ENCODE measurements around the gene EPB41L1.
A peak's percentile ranks its signal among the peaks of the same experiment; 100 is the strongest.

The EPB41L1 gene

GRCh38 chr20:36197271-36197670 lies 42.7 kb downstream of the EPB41L1 start:
- no peak for DNase-seq

DNA sequence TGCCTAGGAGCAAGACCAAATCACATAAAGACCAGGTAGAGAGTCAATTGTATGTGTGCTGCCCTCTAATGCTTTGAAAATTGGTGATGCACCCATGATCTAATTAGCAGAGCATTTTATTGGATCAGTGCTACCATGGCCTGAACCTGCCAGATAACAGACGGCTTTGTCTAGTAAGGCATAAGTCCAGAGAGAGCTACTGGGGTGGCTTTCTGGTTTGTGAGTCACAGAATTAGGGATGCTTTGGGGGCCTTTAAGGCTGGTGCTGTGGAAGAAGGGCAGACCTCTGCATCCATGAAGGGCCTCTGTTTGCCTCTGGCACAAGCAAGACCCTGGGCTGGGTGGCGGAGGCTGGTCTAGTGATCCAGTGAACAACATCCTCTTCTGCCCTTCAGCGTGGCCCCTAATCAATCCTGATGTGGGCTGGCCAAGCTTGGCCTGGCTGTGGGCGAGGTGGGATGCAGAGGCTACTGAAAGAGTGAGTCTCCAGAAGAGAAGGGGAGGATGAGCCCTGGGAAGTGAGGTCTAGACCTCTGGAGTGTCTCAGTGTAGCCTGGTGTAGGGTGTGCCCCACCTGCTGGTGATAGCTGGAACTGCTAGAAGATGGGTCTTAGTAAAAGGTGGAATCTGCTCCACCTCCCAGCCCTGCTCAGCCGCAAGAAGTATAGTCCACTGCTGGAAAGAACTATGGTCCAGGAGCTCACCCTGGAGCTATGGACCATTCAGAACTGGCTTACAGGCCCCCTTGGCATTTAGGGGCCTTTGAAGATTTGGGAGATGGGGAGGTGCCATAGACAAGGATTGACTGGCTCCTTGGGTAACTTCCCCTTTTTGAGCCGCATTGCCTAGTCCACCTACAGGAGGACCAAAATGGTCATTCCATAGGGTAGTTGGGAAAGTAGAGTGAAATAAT lies 45.1 kb downstream of the EPB41L1 start:
- peak; percentile 61 for DNase-seq

DNA sequence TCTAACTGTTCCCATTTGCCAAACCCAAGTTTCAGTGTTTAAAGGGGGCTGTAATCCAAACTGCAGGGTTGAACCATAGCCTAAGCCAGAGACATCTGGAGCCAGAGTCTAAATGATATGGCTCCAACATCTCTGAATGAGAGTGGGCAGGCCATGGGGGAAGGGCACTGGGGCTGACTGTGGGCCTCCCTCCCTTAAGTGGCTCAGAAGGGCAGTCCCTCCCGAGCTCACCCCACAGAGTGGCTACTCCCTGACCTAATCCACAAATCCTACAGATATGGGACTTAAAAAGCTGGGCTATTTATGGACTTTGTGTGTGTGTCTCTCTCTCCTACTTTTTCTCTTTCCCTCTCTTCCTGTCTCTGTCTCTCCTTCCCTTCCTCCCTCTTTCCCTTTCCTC lies 45.9 kb downstream of the EPB41L1 start:
- DNase-seq = no peak

DNA sequence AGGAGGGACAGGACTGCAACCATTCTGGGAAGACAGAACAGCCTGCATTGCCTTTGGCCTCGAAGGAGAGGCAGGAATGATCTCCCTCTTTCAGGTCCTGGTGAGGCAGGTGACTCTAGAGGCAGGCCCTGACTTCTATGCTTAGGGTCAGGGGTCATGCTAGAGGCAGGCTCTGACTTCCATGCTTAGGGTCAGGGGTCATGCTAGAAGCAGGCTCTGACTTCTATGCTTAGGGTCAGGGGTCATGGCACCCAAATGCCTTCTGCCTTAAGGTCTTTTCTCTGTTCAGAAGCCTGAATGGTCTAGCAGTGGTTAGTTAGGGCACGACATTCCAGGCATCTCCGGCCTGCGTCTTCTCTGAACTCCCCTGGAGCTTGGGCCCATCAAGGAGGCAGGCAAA lies 46.7 kb downstream of the EPB41L1 start:
- DNase-seq = no peak

DNA sequence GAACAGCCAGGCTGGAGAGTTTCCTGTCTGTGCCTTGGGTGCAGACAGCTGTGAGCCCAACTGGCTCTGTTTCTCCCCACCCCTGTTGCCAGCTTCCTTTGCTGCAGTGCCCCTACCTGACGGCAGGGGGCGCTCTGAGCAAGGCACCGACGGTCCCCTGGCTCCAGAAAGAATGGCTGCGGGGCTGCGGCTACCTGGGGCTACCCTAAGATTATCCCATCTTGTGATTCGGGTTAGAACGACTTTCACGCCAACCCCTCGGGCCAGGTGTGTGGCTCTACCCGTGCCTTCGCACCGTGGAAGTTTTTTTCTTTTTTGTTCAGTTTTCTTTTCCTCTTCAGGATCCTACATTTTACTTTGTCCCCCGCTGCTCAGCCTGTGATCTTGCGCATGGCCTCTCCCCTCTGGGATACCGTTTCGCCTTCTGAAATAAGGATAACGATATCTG lies 48.4 kb downstream of the EPB41L1 start:
- DNase-seq = peak; percentile 40

DNA sequence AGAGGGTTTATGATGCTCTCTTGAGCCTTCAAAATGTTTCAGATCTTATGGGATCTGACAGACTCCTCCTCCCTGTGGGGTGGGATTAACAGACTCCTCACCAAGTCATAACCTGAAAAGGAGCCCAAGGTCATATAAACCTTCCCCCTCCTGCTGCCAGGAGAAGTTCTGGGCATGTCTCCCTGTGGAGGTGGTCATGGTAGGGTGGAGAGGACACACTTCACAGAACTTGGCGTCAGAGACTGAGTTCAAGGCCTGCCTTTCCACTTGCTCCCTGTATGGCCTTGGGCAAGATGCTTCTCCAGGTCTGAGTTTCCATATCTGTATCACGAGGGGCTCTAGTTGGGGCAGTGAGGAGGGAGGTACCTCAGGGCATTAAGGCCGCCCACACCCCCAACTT lies 49.3 kb downstream of the EPB41L1 start:
- no peak for DNase-seq

DNA sequence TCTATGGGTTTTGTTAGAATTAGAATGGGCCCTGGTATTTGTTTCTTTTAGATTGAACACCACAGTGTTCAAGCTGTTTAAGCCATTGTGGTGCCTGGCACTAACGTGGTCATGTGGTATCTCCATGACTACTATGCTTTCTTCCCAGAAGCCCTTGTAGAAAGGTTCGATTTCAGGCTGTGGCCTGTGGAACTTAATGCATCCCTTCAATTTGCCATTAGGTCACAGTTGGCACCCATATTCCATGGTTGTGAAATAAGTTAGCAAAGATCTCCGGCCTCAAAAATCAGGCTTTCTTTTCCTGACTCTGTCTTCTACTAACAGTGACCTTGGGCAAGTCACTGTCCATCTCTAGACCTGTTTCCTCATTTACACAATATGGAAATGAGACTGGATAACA lies 50.5 kb downstream of the EPB41L1 start:
- no peak for DNase-seq

DNA sequence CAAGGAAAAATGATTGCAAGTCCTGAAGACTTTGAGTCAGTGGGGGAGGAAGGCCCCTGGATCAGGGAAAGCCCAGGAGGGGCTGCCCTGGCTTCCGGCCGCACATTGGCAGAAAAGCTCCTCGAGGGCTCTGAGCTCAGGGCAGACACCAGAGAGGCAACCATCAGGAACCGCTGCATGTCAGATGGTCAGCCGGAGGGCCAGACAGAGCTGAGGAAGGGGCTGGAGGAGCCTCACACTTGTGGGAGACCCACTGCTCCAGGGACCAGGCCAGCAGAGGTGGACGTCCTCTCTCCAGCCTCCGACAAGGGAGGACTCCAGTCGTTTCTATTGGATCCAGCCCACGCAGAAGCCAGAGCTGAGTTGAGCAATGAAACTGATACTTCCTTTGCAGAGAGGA lies 51.5 kb downstream of the EPB41L1 start:
- DNase-seq = no peak

GRCh38 chr20:36206641-36207040 lies 52.1 kb downstream of the EPB41L1 start:
- no peak for DNase-seq

- DNase-seq = no peak
Measured at GRCh38 chr20:36207602-36208001, 53.1 kb downstream of the EPB41L1 start.

DNA sequence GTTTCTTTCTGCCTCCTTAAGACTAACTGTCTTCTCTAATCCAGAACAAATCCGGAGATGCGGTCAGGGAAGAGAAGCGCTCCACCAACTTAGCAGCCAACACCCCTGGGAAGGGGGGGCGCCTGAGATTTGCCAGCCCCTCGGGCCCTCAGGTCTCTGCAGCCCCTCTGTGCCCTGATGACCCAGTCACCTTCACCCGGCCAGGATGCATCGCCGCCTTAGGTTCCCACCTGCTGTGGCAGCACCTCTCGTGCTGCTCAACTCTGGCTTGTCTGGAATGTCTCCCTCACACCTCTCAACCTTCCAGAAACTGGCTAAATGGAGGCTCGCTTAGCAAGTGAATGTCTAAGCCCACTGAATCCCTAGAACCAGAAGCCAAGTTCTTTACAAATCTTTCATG lies 53.7 kb downstream of the EPB41L1 start:
- DNase-seq = no peak

DNA sequence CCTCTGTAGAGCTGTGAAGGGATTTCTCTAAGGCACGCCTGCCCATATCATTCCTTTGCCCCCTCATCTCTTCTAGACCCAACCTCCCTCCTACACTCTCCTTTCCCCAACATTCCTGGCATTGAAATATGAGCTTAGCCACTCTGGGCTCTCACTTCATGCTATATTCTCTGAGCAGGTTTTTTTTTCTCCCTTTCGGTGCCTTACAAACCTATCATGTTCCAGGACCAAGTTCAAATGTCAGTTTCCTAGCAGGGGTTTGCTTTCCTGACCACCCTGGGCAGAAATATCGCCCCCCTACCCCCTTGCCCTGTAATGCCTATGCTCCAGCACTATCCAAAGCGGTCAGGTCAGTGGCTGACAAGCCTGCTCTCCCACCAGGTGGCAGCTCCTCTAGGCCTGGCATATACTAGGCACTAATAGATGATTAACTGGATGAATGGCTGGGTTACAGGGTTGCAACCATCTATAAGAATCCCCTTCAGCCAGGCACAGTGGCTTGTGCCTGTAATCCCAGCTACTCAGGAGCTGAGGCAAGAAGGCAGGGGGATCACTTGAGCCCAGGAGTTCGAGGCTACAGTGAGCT lies 56.0 kb downstream of the EPB41L1 start:
- DNase-seq = no peak

DNA sequence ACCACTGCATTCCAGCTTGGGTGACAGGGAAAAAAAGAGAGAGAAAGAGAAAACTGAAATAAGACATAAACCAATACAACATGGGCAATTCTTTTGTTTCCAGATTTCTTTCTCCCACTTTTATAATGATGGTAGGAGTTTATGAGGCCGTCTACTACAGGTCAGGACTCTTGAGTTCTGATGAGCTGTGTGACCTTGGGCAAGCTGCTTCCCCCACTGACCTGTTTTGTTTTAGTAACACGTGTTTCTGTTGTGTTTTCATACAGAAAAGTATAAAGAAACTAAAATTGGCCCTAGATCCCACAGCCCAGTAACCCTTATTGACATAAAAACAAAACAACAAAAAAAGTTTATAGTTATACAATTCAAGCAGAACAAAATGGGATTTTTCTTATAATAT lies 58.8 kb downstream of the EPB41L1 start:
- DNase-seq = no peak

DNA sequence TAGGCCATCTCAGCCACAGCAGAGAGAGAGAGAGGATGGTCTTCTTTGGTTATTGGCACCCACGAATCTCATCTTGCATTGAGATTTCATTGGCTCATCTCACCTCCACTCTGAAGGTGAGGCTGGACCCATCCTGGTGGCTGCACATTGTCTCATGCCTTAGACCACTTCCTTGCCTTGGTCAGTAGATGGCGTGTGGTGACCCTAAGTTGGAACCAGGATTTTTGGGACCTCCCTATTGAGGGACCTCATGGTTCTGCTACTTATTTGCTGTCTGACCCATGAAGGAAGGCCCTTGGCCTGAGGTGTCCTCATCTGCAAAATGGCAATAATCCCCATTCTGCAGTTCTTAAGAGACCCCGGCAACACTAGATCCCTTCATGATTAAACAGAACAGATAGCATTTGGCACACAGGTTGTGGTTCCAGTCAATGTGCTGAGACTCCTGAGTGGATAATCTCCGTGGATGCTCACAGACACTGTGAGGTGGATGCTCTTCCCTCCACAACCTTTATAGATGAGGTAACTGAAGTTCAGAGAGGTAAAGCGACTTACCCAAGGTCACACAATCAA lies 60.2 kb downstream of the EPB41L1 start:
- DNase-seq = peak; percentile 28

- DNase-seq = no peak
Measured at GRCh38 chr20:36215778-36216177, 61.2 kb downstream of the EPB41L1 start.

DNA sequence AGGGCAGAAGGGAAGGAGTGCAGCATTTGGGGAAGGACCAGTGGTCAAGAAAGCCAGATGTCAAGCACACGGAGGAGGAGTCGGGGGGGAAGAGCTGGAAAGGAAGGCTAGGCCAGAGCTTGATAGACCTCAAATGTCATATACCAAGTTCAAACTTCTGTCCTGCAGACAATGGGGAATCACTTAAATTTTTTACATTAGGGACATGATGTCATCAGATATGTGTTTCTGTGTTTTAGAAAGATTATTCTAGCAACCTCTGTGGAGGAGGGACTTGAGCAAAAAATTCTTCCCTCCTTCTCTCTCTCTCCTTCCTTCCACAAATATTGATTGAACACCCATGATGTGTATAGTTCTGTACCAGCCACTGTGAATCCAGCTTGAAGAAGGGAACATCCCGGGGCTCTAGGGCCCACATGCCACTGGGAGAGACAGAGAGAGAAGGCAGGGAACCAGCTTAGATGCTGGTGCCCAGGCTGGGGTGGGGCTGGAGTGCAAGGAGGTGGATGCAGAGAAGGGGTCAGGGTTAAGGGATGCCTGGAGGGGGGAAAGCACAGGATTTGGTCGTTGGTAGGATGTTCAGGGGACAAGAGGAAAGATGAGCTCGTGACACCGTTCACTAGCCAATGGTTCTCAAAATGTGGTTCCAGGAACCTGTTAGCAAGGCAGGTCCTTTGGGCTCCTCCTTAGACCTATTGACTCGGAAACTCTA lies 61.9 kb downstream of the EPB41L1 start:
- no peak for DNase-seq

DNA sequence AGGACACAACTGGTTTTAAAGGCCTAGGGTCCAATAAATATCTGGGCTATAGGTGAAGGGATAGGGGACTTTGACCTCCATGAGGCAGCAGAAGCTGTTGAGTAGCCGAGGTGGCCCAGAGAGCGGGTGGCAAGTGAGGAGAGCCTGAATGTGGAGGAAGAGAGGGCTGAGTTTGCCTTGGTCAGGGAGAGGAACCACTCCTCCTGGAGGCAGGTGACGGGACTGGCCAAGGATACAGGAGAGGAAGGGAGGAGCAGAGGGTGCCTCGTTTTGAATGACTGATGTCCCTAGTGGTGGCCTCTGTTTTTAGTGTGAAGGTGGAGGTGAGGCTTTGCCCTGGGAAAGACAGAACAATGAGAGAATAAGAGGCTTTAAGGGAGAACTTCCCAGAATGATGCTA lies 62.7 kb downstream of the EPB41L1 start:
- no peak for DNase-seq

DNA sequence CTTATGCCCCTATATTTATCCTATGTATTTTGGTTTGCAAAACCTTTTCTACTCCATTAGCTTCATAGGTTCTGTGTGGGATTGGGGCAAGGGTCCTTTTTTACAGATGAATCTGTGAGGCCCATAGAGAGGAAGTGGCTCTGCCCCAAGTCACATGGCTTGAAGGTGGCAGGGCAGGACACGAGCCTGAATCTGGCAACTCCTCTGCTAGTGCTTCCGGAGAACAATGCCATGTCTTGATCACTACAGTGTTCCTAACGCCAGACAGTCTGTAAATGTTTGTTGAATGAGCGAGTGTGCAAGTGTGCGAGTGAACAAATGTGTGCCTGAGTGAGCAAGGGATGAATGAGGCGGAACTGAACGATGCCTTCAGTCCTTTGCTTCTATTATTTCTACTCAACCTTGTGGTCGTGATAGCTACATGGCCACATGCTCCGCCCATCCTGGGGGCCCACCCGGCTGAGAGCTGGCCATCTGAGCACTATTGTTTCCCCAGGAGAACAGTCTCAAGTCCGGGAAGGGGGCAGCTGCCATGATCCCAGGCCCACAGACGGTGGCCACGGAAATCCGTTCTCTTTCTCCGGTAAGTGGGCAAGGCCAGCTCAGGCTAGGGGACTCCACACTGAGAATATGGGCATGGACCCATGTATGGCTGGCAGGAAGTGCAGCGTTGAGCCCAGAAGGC lies 64.0 kb downstream of the EPB41L1 start:
- no peak for DNase-seq

DNA sequence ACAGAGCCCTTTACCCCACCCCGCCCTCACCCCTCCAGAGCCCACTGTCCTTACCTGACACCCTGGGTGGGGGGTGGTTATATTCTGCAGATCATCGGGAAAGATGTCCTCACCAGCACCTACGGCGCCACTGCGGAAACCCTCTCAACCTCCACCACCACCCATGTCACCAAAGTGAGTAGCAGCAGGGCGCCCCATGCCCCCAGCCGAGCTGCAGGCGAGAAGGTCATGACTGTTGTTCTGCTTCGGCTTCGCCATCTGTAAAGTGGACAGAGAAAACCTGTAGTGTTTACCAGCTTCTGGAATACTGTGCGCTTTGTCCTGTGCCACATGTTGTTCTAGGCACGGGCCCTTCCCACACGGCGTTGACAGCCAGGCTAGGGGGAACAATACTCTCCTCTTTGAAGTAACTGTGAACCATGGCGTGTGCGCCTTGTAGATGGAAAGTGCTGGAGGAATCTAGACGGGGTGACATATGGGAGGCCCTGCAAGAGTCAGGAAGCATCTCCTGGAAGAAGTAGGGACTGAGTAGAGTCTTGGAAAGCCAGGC lies 65.2 kb downstream of the EPB41L1 start:
- no peak for DNase-seq

GRCh38 chr20:36225666-36226065 lies 71.1 kb downstream of the EPB41L1 start:
- DNase-seq = no peak

- no peak for DNase-seq
Measured at GRCh38 chr20:36228770-36229169, 74.2 kb downstream of the EPB41L1 start.

DNA sequence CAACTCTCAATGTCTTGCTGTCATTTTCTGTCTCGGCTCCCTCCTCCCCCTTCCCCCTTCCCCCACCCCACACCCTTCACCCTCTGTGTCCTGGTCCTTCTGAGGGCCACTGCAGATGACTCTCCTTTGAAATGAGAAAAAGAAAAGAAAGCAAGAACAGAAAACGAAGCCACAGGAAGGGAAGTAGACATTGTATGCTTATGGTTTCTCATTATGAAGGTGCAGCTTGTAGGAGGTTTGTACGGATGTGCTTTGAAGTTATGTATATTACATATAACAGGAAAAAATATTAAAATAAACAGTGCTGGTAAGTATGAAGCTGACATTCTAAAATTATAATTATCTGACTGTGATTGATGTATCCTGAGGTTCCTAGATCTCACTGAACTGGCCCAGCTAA lies 75.5 kb downstream of the EPB41L1 start:
- DNase-seq = no peak

DNA sequence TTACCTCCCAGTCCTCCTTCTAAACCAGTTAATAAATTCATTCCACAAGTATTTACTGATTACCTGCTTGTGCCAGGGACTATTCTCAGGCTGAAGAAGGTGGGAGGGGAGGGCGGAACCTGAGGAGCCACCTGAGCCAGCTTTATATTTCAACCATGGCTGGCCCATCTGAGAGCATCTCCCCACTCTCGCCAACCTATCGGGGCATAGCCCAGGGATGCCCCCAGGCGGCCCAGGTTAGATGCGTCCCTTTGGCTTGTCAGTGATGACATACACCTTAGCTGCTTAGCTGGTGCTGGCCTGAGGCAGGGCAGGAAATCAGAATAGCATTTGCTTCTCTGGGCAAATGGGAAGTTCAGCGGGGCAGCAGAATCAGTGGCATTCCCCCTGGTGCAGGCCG lies 76.8 kb downstream of the EPB41L1 start:
- DNase-seq = no peak

Measured in fibroblast of skin of right biceps (primary cell).